K562 (cell line): ENCODE measurements around the gene IGDCC3. TPM values are rescaled to one million over a fixed set of nuclear protein-coding genes. Genes with fewer than 3 reads are reported as not detected.

Experiments
- ATAC-seq: fragments of 200-7000 bp; cut with Tn5 transposase; 3 replicates; pipeline ENCODE4 v1.9.1; 2020; ENCODE audit warnings: moderate library complexity
- BruUV-seq: library from RNA; stranded (reverse); fragments of 400-500 nt; replicated peaks from 2 replicates; lab custom pipeline; 2021; lab: Mats Ljungman, UMichigan
- CTCF ChIA-PET: fragments of 300-600 bp; formaldehyde crosslinking; extraction: SDS; loops from one replicate; lab custom pipeline; 2021; ENCODE audit warnings: low intra/inter-chr PET ratio; lab: Yijun Ruan, JAX
- POLR2A ChIA-PET: fragments of 300-600, 350-650 bp; sonication (Branson Sonifier 250); formaldehyde crosslinking; extraction: SDS; loops from one replicate; lab custom pipeline; 2021; ENCODE audit warnings: antibody characterized with exemption, inconsistent platforms; lab: Yijun Ruan, JAX
- DNase-seq, 4 experiments: peaks; one replicate each; pipeline versions ENCODE4 v3.0.0 to v3.0.0-alpha.2; 2011 to 2018; ENCODE audit warnings: low spot score in 3 of 4, mixed read lengths in 3 of 4; ENCODE audit errors: extremely low read depth in 1 of 4
- FAIRE-seq: peaks from 2 replicates; lab custom pipeline; 2011; peaks lifted over from hg19 to GRCh38; lab: Jason Lieb, UNC
- H2AFZ ChIP-seq: 2 replicates; pipeline ENCODE4 v1.6.0; 2011; ENCODE audit warnings: low read depth, low read length, control low read depth, inconsistent platforms
- H3K27ac ChIP-seq: fragments of 200-600 bp; 3 replicates; pipeline ENCODE4 v1.8.0; 2011; ENCODE audit warnings: low read depth, mild to moderate bottlenecking, control low read depth, inconsistent platforms, low read length, moderate library complexity, mixed read lengths; ENCODE audit errors: extremely low read depth
- H3K27me3 ChIP-seq, 2 experiments: fragments of 300-600 bp in 1 of 2; 2 replicates in 1 of 2; 3 replicates in 1 of 2; pipeline versions ENCODE4 v1.6.0 to v1.8.0; 2011; ENCODE audit warnings: inconsistent platforms in 2 of 2, low read length in 2 of 2, mild to moderate bottlenecking in 1 of 2, mixed read lengths in 1 of 2, moderate library complexity in 1 of 2; ENCODE audit not compliant: control insufficient read depth in 2 of 2, insufficient read depth in 2 of 2
- H3K36me3 ChIP-seq: fragments of 300-600 bp; 3 replicates; pipeline ENCODE4 v1.8.0; 2011; ENCODE audit warnings: mild to moderate bottlenecking, low read length, inconsistent platforms; ENCODE audit not compliant: control insufficient read depth, insufficient read depth
- H3K4me1 ChIP-seq, 2 experiments: fragments of 200-600 bp in 1 of 2; replicated peaks in 1 of 2; 2 replicates in 1 of 2; 3 replicates in 1 of 2; pipeline versions ENCODE4 v1.5.1 to v1.8.0; 2011; ENCODE audit warnings: inconsistent platforms in 2 of 2, low read length in 2 of 2, mild to moderate bottlenecking in 1 of 2, mixed read lengths in 1 of 2, moderate library complexity in 1 of 2; ENCODE audit not compliant: control insufficient read depth in 2 of 2, insufficient read depth in 2 of 2
- H3K4me2 ChIP-seq: 2 replicates; pipeline ENCODE4 v1.6.1; 2011; ENCODE audit warnings: low read length, control low read depth, inconsistent platforms, mixed read lengths; ENCODE audit not compliant: insufficient read depth
- H3K4me3 ChIP-seq: fragments of 200-600 bp; sonication (generic), shearing (Covaris generic); 2 replicates; pipeline ENCODE4 v1.5.1; 2016; ENCODE audit warnings: control low read depth, inconsistent platforms
- H3K79me2 ChIP-seq: fragments of 200-600 bp; 3 replicates; pipeline ENCODE4 v1.8.0; 2011; ENCODE audit warnings: low read length, inconsistent platforms; ENCODE audit not compliant: control insufficient read depth, insufficient read depth
- H3K9ac ChIP-seq, 2 experiments: 2 replicates each; pipeline versions ENCODE4 v1.6.0 to v1.6.1; 2011; ENCODE audit warnings: low read depth in 2 of 2, low read length in 2 of 2, control low read depth in 1 of 2, inconsistent platforms in 1 of 2, mild to moderate bottlenecking in 1 of 2, mixed read lengths in 1 of 2; ENCODE audit not compliant: insufficient read depth in 1 of 2
- H3K9me1 ChIP-seq: one replicate; pipeline ENCODE4 v1.6.0; 2011; ENCODE audit warnings: inconsistent platforms, mild to moderate bottlenecking, low read length, moderate library complexity; ENCODE audit not compliant: control insufficient read depth, insufficient read depth
- H3K9me3 ChIP-seq: replicated peaks from 2 replicates; pipeline ENCODE4 v1.5.1; 2011; ENCODE audit warnings: low read depth, low read length, inconsistent platforms; ENCODE audit not compliant: control insufficient read depth, insufficient read depth
- H4K20me1 ChIP-seq: replicated peaks from 2 replicates; pipeline ENCODE4 v1.6.1; 2011; ENCODE audit warnings: low read length, inconsistent platforms, mixed read lengths; ENCODE audit not compliant: control insufficient read depth, insufficient read depth
- ARNT ChIP-seq, 2 experiments: fragments of 450-650 bp; IDR thresholded peaks; 2 replicates each; pipeline ENCODE4 v1.6.1; 2016; ENCODE audit warnings: mild to moderate bottlenecking in 1 of 2
- ETV5 ChIP-seq: sonication (generic); formaldehyde crosslinking; IDR thresholded peaks from 2 replicates; pipeline ENCODE4 v1.4.0; 2020; ENCODE audit warnings: low read depth, mild to moderate bottlenecking, missing genetic modification reagents
- KAT2B ChIP-seq: IDR thresholded peaks from one replicate; pipeline ENCODE4 v1.6.1; 2012; ENCODE audit warnings: low read depth, mild to moderate bottlenecking, control low read depth, inconsistent platforms, low read length, moderate library complexity
- L3MBTL2 ChIP-seq: fragments of 450-650 bp; IDR thresholded peaks from 2 replicates; pipeline ENCODE4 v1.6.1; 2016; ENCODE audit warnings: mild to moderate bottlenecking, moderate library complexity
- MAZ ChIP-seq, 2 experiments: fragments of 450-650 bp in 1 of 2; sonication (generic) in 1 of 2; formaldehyde crosslinking; IDR thresholded peaks in 1 of 2; conservative IDR thresholded peaks in 1 of 2; 2 replicates each; pipeline versions ENCODE4 v1.4.0 to v1.5.0; 2020; ENCODE audit warnings: mild to moderate bottlenecking in 1 of 2, missing genetic modification reagents in 1 of 2
- MEF2A ChIP-seq: IDR thresholded peaks from 2 replicates; pipeline ENCODE4 v1.6.1; 2011; ENCODE audit warnings: low read depth, mild to moderate bottlenecking, low read length, moderate library complexity; ENCODE audit not compliant: control insufficient read depth
- U2AF2 ChIP-seq: fragments of 200-400 bp; formaldehyde crosslinking; optimal IDR thresholded peaks from 2 replicates; pipeline ENCODE3; 2017; ENCODE audit warnings: low read depth, mild to moderate bottlenecking, low read length
- WGBS: fragments of 100-300 bp; shearing (Covaris generic); methylation state at CpG from one replicate; pipeline ENCODE4 v1.1.6; 2016; ENCODE audit warnings: low coverage, mixed read lengths; ENCODE audit not compliant: insufficient coverage; ENCODE audit errors: missing lambda C conversion rate; 5-methylcytosine and 5-hydroxymethylcytosine counted together
- in situ Hi-C: fragments of 300-500 bp; cut with MboI; formaldehyde crosslinking; loops from 4 replicates; pipeline ENCODE4 v1.15.0; 2018; ENCODE audit warnings: inconsistent platforms, mixed read lengths
- intact Hi-C: fragments of 100-400 bp; cut with micrococcal nuclease; formaldehyde crosslinking; loops from 2 replicates; pipeline ENCODE4 v1.14.2; 2022
- polyA plus RNA-seq, 8 experiments: library from polyadenylated mRNA; depleted of rRNA in 4 of 8; stranded (reverse) in 5 of 8; unstranded in 3 of 8; fragments of >200 nt; fragmentation: Nextera tagmentation in 2 of 8; fragmentation: Illumina TruSeq in 1 of 8; extraction: Ambion mirVana in 2 of 8; extraction: Trizol in 1 of 8; gene quantifications; 2 replicates each; pipeline versions ENCODE4 v1.2.1 to v1.2.3, GENCODE V29; 2011 to 2014; ENCODE audit warnings: inconsistent platforms in 1 of 8, missing spikeins in 1 of 8
- total RNA-seq, 7 experiments: library from RNA; depleted of rRNA in 6 of 7; stranded (reverse); fragments of >200 nt in 6 of 7; fragmentation: Illumina TruSeq in 2 of 7; extraction: Trizol in 2 of 7; gene quantifications; 2 replicates each; pipeline versions ENCODE4 v1.2.1 to v1.2.3, GENCODE V29; 2011 to 2021; ENCODE audit warnings: low replicate concordance in 1 of 7
- TF ChIP-seq, protein P1 (sequence below), 2 experiments: fragments of 450-650 bp in 1 of 2; sonication (generic) in 1 of 2; formaldehyde crosslinking; conservative IDR thresholded peaks; 2 replicates each; pipeline versions ENCODE4 v1.4.0 to v1.8.1; 2020 to 2022; ENCODE audit warnings: mild to moderate bottlenecking in 1 of 2, missing genetic modification reagents in 1 of 2
- TF ChIP-seq, protein P2 (sequence below): fragments of 250-450 bp; sonication (Bioruptor Pico); IDR thresholded peaks from 2 replicates; pipeline ENCODE4 v1.4.0; 2020; ENCODE audit warnings: mild to moderate bottlenecking, moderate library complexity, borderline replicate concordance

Gene IGDCC3
- total and polyA plus RNA-seq, 9 of the 15 experiments (the other 6 are each of a cell fraction or from before 2014, with no cell fraction given): not detected

DNA sequence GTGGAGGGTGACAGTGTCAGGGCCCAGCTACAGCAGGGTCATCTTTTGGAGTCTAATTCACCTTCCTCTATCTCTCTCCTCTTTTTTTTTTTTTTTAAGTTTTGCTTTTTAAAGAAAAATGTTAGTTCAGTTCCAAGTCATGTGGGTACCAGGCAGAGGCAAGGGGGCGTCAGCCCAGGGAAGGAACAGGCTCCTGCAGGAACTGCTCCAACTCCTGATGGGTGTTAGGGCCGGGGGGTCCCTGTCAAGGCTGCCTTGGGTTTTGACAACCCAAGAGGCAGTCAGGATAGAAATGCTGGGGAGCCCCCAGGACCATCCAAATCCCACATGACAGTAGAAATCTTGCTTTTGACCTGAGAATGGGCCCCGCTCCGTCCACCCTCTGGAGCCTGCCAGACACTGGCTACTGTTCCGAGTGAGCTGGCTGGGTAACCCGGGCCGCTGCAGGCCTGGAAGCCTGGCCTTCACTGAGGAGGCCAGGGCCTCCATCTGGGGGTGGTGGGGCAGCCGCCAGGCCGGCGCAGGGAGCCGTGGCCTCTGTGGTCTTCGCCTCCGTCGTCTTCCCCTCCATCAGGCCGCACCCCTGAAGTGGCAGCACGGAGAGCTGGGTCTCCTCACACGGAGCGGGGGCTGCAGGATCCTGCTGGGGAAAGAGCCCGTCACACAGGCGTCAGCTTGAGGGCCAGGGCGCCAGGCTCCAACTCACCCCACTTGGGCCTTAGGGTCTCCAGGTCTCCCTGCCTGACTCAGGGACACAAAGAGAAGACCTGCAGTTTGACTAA, 49.1 kb downstream of the IGDCC3 start:
- TF ChIP-seq MAZ (CRISPR knock-in tag; conservative IDR thresholded peaks at IDR 0.05 in 1 of 2, IDR thresholded peaks at IDR 0.05 in 1 of 2) (no peak), KAT2B (no peak), MEF2A (no peak), ETV5 (CRISPR knock-in tag) (no peak), L3MBTL2 (no peak), U2AF2 (no peak), ARNT (IDR thresholded peaks at IDR 0.05) (no peak)
- TF ChIP-seq, protein P1, sequence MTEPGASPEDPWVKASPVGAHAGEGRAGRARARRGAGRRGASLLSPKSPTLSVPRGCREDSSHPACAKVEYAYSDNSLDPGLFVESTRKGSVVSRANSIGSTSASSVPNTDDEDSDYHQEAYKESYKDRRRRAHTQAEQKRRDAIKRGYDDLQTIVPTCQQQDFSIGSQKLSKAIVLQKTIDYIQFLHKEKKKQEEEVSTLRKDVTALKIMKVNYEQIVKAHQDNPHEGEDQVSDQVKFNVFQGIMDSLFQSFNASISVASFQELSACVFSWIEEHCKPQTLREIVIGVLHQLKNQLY (CRISPR knock-in tag; conservative IDR thresholded peaks at IDR 0.05): no peak
- TF ChIP-seq, protein P2, sequence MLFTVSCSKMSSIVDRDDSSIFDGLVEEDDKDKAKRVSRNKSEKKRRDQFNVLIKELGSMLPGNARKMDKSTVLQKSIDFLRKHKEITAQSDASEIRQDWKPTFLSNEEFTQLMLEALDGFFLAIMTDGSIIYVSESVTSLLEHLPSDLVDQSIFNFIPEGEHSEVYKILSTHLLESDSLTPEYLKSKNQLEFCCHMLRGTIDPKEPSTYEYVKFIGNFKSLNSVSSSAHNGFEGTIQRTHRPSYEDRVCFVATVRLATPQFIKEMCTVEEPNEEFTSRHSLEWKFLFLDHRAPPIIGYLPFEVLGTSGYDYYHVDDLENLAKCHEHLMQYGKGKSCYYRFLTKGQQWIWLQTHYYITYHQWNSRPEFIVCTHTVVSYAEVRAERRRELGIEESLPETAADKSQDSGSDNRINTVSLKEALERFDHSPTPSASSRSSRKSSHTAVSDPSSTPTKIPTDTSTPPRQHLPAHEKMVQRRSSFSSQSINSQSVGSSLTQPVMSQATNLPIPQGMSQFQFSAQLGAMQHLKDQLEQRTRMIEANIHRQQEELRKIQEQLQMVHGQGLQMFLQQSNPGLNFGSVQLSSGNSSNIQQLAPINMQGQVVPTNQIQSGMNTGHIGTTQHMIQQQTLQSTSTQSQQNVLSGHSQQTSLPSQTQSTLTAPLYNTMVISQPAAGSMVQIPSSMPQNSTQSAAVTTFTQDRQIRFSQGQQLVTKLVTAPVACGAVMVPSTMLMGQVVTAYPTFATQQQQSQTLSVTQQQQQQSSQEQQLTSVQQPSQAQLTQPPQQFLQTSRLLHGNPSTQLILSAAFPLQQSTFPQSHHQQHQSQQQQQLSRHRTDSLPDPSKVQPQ (CRISPR knock-in tag): no peak
- Histone ChIP-seq H3K9me1 (no peaks in the 10 kb centered on the region), H3K36me3 (no peaks in the 10 kb centered on the region), H3K27me3 (peaks cover 32 to 59% of the 10 kb centered on the region in 2 experiments), H3K4me3 (no peak overlapping the region), H3K4me2 (no peak overlapping the region), H4K20me1 (peaks cover 9% of the 10 kb centered on the region; the same call in 1 of the 2 replicates), H3K4me1 (peaks cover 0 to 25% of the 10 kb centered on the region in 2 experiments; a peak in 2 of 5 replicates), H3K9ac (peak overlapping the region in 1 of 2 experiments; percentile 52; a peak in 1 of 4 replicates), H3K79me2 (no peaks in the 10 kb centered on the region), H2AFZ (no peak overlapping the region), H3K27ac (no peak overlapping the region), H3K9me3 (no peaks in the 10 kb centered on the region)
- FAIRE-seq: no peak
- no TSS peak for BruUV-seq
- CTCF ChIA-PET: no interaction called here
- in situ Hi-C loops (no loop called here), intact Hi-C loops (no loop called here)
- POLR2A ChIA-PET: interaction anchor here (0.6 to 1.2 kb wide), 6 partner anchors 11 to 603 kb away, joined by 3 to 5 read pairs (median 3); no protein-coding TSS in a partner anchor
- no peak for ATAC-seq
- no peak for DNase-seq
- WGBS: 26% methylated on average over 15 of the region's 21 CpGs
